K562 (cell line): ENCODE data around the gene MTMR3. TPM values are rescaled to one million over a fixed set of nuclear protein-coding genes. Genes with fewer than 3 reads are reported as not detected.

Experiments
- ATAC-seq: fragments of 200-7000 bp; cut with Tn5 transposase; 3 replicates; pipeline ENCODE4 v1.9.1; 2020; ENCODE audit warnings: moderate library complexity
- BruUV-seq: library from RNA; stranded (reverse); fragments of 400-500 nt; replicated peaks from 2 replicates; lab custom pipeline; 2021; lab: Mats Ljungman, UMichigan
- CTCF ChIA-PET: fragments of 300-600 bp; formaldehyde crosslinking; extraction: SDS; loops from one replicate; lab custom pipeline; 2021; ENCODE audit warnings: low intra/inter-chr PET ratio; lab: Yijun Ruan, JAX
- POLR2A ChIA-PET: fragments of 300-600, 350-650 bp; sonication (Branson Sonifier 250); formaldehyde crosslinking; extraction: SDS; loops from one replicate; lab custom pipeline; 2021; ENCODE audit warnings: antibody characterized with exemption, inconsistent platforms; lab: Yijun Ruan, JAX
- DNase-seq, 4 experiments: peaks; one replicate each; pipeline versions ENCODE4 v3.0.0 to v3.0.0-alpha.2; 2011 to 2018; ENCODE audit warnings: low spot score in 3 of 4, mixed read lengths in 3 of 4; ENCODE audit errors: extremely low read depth in 1 of 4
- FAIRE-seq: peaks from 2 replicates; lab custom pipeline; 2011; peaks lifted over from hg19 to GRCh38; lab: Jason Lieb, UNC
- H2AFZ ChIP-seq: 2 replicates; pipeline ENCODE4 v1.6.0; 2011; ENCODE audit warnings: low read depth, low read length, control low read depth, inconsistent platforms
- H3K27ac ChIP-seq: fragments of 200-600 bp; 3 replicates; pipeline ENCODE4 v1.8.0; 2011; ENCODE audit warnings: low read depth, mild to moderate bottlenecking, control low read depth, inconsistent platforms, low read length, moderate library complexity, mixed read lengths; ENCODE audit errors: extremely low read depth
- H3K27me3 ChIP-seq, 2 experiments: fragments of 300-600 bp in 1 of 2; 2 replicates in 1 of 2; 3 replicates in 1 of 2; pipeline versions ENCODE4 v1.6.0 to v1.8.0; 2011; ENCODE audit warnings: inconsistent platforms in 2 of 2, low read length in 2 of 2, mild to moderate bottlenecking in 1 of 2, mixed read lengths in 1 of 2, moderate library complexity in 1 of 2; ENCODE audit not compliant: control insufficient read depth in 2 of 2, insufficient read depth in 2 of 2
- H3K36me3 ChIP-seq: fragments of 300-600 bp; 3 replicates; pipeline ENCODE4 v1.8.0; 2011; ENCODE audit warnings: mild to moderate bottlenecking, low read length, inconsistent platforms; ENCODE audit not compliant: control insufficient read depth, insufficient read depth
- H3K4me1 ChIP-seq, 2 experiments: fragments of 200-600 bp in 1 of 2; replicated peaks in 1 of 2; 2 replicates in 1 of 2; 3 replicates in 1 of 2; pipeline versions ENCODE4 v1.5.1 to v1.8.0; 2011; ENCODE audit warnings: inconsistent platforms in 2 of 2, low read length in 2 of 2, mild to moderate bottlenecking in 1 of 2, mixed read lengths in 1 of 2, moderate library complexity in 1 of 2; ENCODE audit not compliant: control insufficient read depth in 2 of 2, insufficient read depth in 2 of 2
- H3K4me2 ChIP-seq: 2 replicates; pipeline ENCODE4 v1.6.1; 2011; ENCODE audit warnings: low read length, control low read depth, inconsistent platforms, mixed read lengths; ENCODE audit not compliant: insufficient read depth
- H3K4me3 ChIP-seq: fragments of 200-600 bp; sonication (generic), shearing (Covaris generic); 2 replicates; pipeline ENCODE4 v1.5.1; 2016; ENCODE audit warnings: control low read depth, inconsistent platforms
- H3K79me2 ChIP-seq: fragments of 200-600 bp; 3 replicates; pipeline ENCODE4 v1.8.0; 2011; ENCODE audit warnings: low read length, inconsistent platforms; ENCODE audit not compliant: control insufficient read depth, insufficient read depth
- H3K9ac ChIP-seq, 2 experiments: 2 replicates each; pipeline versions ENCODE4 v1.6.0 to v1.6.1; 2011; ENCODE audit warnings: low read depth in 2 of 2, low read length in 2 of 2, control low read depth in 1 of 2, inconsistent platforms in 1 of 2, mild to moderate bottlenecking in 1 of 2, mixed read lengths in 1 of 2; ENCODE audit not compliant: insufficient read depth in 1 of 2
- H3K9me1 ChIP-seq: one replicate; pipeline ENCODE4 v1.6.0; 2011; ENCODE audit warnings: inconsistent platforms, mild to moderate bottlenecking, low read length, moderate library complexity; ENCODE audit not compliant: control insufficient read depth, insufficient read depth
- H3K9me3 ChIP-seq: replicated peaks from 2 replicates; pipeline ENCODE4 v1.5.1; 2011; ENCODE audit warnings: low read depth, low read length, inconsistent platforms; ENCODE audit not compliant: control insufficient read depth, insufficient read depth
- H4K20me1 ChIP-seq: replicated peaks from 2 replicates; pipeline ENCODE4 v1.6.1; 2011; ENCODE audit warnings: low read length, inconsistent platforms, mixed read lengths; ENCODE audit not compliant: control insufficient read depth, insufficient read depth
- C11orf30 ChIP-seq: fragments of 450-650 bp; IDR thresholded peaks from 2 replicates; pipeline ENCODE4 v1.6.1; 2016; ENCODE audit warnings: low read depth, mild to moderate bottlenecking
- SMAD1 ChIP-seq: fragments of 150-350 bp; IDR thresholded peaks from 2 replicates; pipeline ENCODE4 v1.6.1; 2014; ENCODE audit warnings: low read length, low read depth; ENCODE audit not compliant: partially characterized antibody
- ZNF316 ChIP-seq: fragments of 450-650 bp; IDR thresholded peaks from 2 replicates; pipeline ENCODE4 v1.6.1; 2016
- WGBS: fragments of 100-300 bp; shearing (Covaris generic); methylation state at CpG from one replicate; pipeline ENCODE4 v1.1.6; 2016; ENCODE audit warnings: low coverage, mixed read lengths; ENCODE audit not compliant: insufficient coverage; ENCODE audit errors: missing lambda C conversion rate; 5-methylcytosine and 5-hydroxymethylcytosine counted together
- in situ Hi-C: fragments of 300-500 bp; cut with MboI; formaldehyde crosslinking; loops from 4 replicates; pipeline ENCODE4 v1.15.0; 2018; ENCODE audit warnings: inconsistent platforms, mixed read lengths
- intact Hi-C: fragments of 100-400 bp; cut with micrococcal nuclease; formaldehyde crosslinking; loops from 2 replicates; pipeline ENCODE4 v1.14.2; 2022
- polyA plus RNA-seq, 8 experiments: library from polyadenylated mRNA; depleted of rRNA in 4 of 8; stranded (reverse) in 5 of 8; unstranded in 3 of 8; fragments of >200 nt; fragmentation: Nextera tagmentation in 2 of 8; fragmentation: Illumina TruSeq in 1 of 8; extraction: Ambion mirVana in 2 of 8; extraction: Trizol in 1 of 8; gene quantifications; 2 replicates each; pipeline versions ENCODE4 v1.2.1 to v1.2.3, GENCODE V29; 2011 to 2014; ENCODE audit warnings: inconsistent platforms in 1 of 8, missing spikeins in 1 of 8
- total RNA-seq, 7 experiments: library from RNA; depleted of rRNA in 6 of 7; stranded (reverse); fragments of >200 nt in 6 of 7; fragmentation: Illumina TruSeq in 2 of 7; extraction: Trizol in 2 of 7; gene quantifications; 2 replicates each; pipeline versions ENCODE4 v1.2.1 to v1.2.3, GENCODE V29; 2011 to 2021; ENCODE audit warnings: low replicate concordance in 1 of 7
- TF ChIP-seq, protein P1 (sequence below), 2 experiments: fragments of 450-650 bp in 1 of 2; IDR thresholded peaks; 2 replicates each; pipeline ENCODE4 v1.6.1; 2011 to 2017; ENCODE audit warnings: low read depth in 2 of 2, antibody characterized with exemption in 1 of 2, borderline replicate concordance in 1 of 2, low read length in 1 of 2, mild to moderate bottlenecking in 1 of 2, mixed read lengths in 1 of 2; ENCODE audit not compliant: control insufficient read depth in 1 of 2

MTMR3 gene
- total and polyA plus RNA-seq, 9 of the 15 experiments (the other 6 are each of a cell fraction or from before 2014, with no cell fraction given): 1.6 to 13.7 (median 7.9) TPM

- DNase-seq: no peak
- H3K9me3 ChIP-seq: no peaks in the 10 kb centered on the region
- no peak overlapping the region for H2AFZ ChIP-seq
- peaks cover 8 to 9% of the 10 kb centered on the region in 2 experiments; a peak in 4 of 5 replicates for H3K27me3 ChIP-seq
- H4K20me1 ChIP-seq: no peaks in the 10 kb centered on the region
- FAIRE-seq: no peak
- H3K36me3 ChIP-seq: no peaks in the 10 kb centered on the region
- H3K4me1 ChIP-seq: no peaks in the 10 kb centered on the region
- no peak overlapping the region for H3K4me2 ChIP-seq
- H3K9ac ChIP-seq: no peak overlapping the region
- POLR2A ChIA-PET: no interaction called here
- TF ChIP-seq ZNF316 (peak; percentile 52), SMAD1 (no peak), C11orf30 (0 out of 2 replicates have a peak, but pooled peaks have one; percentile 5)
- TF ChIP-seq, protein P1, sequence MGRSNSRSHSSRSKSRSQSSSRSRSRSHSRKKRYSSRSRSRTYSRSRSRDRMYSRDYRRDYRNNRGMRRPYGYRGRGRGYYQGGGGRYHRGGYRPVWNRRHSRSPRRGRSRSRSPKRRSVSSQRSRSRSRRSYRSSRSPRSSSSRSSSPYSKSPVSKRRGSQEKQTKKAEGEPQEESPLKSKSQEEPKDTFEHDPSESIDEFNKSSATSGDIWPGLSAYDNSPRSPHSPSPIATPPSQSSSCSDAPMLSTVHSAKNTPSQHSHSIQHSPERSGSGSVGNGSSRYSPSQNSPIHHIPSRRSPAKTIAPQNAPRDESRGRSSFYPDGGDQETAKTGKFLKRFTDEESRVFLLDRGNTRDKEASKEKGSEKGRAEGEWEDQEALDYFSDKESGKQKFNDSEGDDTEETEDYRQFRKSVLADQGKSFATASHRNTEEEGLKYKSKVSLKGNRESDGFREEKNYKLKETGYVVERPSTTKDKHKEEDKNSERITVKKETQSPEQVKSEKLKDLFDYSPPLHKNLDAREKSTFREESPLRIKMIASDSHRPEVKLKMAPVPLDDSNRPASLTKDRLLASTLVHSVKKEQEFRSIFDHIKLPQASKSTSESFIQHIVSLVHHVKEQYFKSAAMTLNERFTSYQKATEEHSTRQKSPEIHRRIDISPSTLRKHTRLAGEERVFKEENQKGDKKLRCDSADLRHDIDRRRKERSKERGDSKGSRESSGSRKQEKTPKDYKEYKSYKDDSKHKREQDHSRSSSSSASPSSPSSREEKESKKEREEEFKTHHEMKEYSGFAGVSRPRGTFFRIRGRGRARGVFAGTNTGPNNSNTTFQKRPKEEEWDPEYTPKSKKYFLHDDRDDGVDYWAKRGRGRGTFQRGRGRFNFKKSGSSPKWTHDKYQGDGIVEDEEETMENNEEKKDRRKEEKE (IDR thresholded peaks at IDR 0.05; ENCODE audit: borderline replicate concordance in 1 of 2, control insufficient read depth in 1 of 2, low read depth in 2 of 2, low read length in 1 of 2): no peak
- TF ChIP-seq, all 486 proteins: peak for 2
- Histone ChIP-seq H3K27ac (no peak overlapping the region), H3K4me3 (no peak overlapping the region), H3K79me2 (no peaks in the 10 kb centered on the region), H3K9me1 (no peaks in the 10 kb centered on the region)
- intact Hi-C loops: no loop called here
- BruUV-seq: no TSS peak
- in situ Hi-C loops: no loop called here
- CTCF ChIA-PET: interaction anchor here (0.6 kb wide), 1 partner anchor 8 kb away, joined by 5 read pairs; no protein-coding TSS in a partner anchor
- WGBS: 0% methylated on average over 2 of the region's 2 CpGs
- ATAC-seq: no peak
Measured at GRCh38 chr22:30073743-30074142, 190.8 kb downstream of the MTMR3 start.
